ENCODE data around the gene ANKS6.

GRCh38 chr9:98702340-98702739, 94.0 kb downstream of the ANKS6 start:
- TF ChIP-seq, protein P1, sequence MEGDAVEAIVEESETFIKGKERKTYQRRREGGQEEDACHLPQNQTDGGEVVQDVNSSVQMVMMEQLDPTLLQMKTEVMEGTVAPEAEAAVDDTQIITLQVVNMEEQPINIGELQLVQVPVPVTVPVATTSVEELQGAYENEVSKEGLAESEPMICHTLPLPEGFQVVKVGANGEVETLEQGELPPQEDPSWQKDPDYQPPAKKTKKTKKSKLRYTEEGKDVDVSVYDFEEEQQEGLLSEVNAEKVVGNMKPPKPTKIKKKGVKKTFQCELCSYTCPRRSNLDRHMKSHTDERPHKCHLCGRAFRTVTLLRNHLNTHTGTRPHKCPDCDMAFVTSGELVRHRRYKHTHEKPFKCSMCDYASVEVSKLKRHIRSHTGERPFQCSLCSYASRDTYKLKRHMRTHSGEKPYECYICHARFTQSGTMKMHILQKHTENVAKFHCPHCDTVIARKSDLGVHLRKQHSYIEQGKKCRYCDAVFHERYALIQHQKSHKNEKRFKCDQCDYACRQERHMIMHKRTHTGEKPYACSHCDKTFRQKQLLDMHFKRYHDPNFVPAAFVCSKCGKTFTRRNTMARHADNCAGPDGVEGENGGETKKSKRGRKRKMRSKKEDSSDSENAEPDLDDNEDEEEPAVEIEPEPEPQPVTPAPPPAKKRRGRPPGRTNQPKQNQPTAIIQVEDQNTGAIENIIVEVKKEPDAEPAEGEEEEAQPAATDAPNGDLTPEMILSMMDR (IDR thresholded peaks at IDR 0.05; ENCODE audit: low read depth, low read length, poor library complexity, severe bottlenecking): no peak
- TF ChIP-seq EZH2phosphoT487 (IDR thresholded peaks at IDR 0.05; ENCODE audit: borderline replicate concordance, low read length): no peak
